ENCODE measurements around the gene BAHD1.

DNA sequence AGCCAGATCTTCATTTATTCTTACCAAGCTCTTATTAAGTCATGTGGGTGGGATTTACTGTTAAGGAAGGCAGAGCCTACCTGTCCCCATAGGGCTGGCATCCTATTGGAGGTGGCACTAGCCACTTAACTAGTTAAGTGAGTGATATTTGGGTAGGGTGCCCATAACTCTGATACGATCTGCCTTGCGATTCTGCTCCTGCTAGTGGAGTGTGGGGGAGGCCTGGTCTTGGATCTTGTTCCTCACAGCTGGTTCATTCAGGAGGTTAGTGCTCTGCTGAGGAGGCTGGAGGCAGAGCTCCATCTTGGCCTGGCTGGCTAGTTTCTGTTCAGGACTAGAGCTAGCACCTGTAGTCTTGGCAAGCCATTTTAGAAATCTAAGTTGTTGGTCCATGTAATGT, 9.3 kb downstream of the BAHD1 start:
- TF ChIP-seq, protein P1, sequence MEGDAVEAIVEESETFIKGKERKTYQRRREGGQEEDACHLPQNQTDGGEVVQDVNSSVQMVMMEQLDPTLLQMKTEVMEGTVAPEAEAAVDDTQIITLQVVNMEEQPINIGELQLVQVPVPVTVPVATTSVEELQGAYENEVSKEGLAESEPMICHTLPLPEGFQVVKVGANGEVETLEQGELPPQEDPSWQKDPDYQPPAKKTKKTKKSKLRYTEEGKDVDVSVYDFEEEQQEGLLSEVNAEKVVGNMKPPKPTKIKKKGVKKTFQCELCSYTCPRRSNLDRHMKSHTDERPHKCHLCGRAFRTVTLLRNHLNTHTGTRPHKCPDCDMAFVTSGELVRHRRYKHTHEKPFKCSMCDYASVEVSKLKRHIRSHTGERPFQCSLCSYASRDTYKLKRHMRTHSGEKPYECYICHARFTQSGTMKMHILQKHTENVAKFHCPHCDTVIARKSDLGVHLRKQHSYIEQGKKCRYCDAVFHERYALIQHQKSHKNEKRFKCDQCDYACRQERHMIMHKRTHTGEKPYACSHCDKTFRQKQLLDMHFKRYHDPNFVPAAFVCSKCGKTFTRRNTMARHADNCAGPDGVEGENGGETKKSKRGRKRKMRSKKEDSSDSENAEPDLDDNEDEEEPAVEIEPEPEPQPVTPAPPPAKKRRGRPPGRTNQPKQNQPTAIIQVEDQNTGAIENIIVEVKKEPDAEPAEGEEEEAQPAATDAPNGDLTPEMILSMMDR (IDR thresholded peaks at IDR 0.05; ENCODE audit: poor library complexity) = no peak
- TF ChIP-seq EZH2phosphoT487 (IDR thresholded peaks at IDR 0.05; ENCODE audit: low read depth, severe bottlenecking, unreplicated experiment) = no peak
